ENCODE results near the gene MORC1. TPM values are rescaled to one million over a fixed set of nuclear protein-coding genes. Genes with fewer than 3 reads are reported as not detected.
"Not testable (repeated sequence)": the region's sequence is repeated elsewhere in the genome, so short reads cannot be mapped to it uniquely, and the experiment has no call there.

MORC1 gene
- total RNA-seq, 1 donor from 2014 or later, result not detected

- Histone ChIP-seq H2AFZ (replicated peaks) (peak overlapping the region; percentile 60), H3K4me3 (no peak overlapping the region), H3K4me1 (no peaks in the 10 kb centered on the region), H3K79me2 (ENCODE audit: low read depth) (no peaks in the 10 kb centered on the region), H3K4me2 (no peak overlapping the region), H3K27ac (no peak overlapping the region), H3K36me3 (no peaks in the 10 kb centered on the region), H3K9me3 (ENCODE audit: low read depth) (peaks cover 5% of the 10 kb centered on the region), H3K9ac (no peak overlapping the region), H3K27me3 (peaks cover 5% of the 10 kb centered on the region), H4K20me1 (ENCODE audit: low read depth) (no peaks in the 10 kb centered on the region), H3F3A (ENCODE audit: low read depth) (no peaks in the 10 kb centered on the region)
- no peak overlapping the region for H3K27ac Mint-ChIP-seq
- DNase-seq (ENCODE audit: low spot score), result peak; percentile 66
- no peak overlapping the region for H3K4me3 Mint-ChIP-seq
- no peak for TF ChIP-seq EZH2phosphoT487 (IDR thresholded peaks at IDR 0.05)
- TF ChIP-seq CTCF (IDR thresholded peaks at IDR 0.05), result peak; percentile 86
- no peak for TF ChIP-seq EZH2 (IDR thresholded peaks at IDR 0.05)
- H3K27me3 Mint-ChIP-seq (ENCODE audit: insufficient read depth, low read depth), result peaks cover 2% of the 10 kb centered on the region
- no peaks in the 10 kb centered on the region for H3K36me3 Mint-ChIP-seq
- H3K9me3 Mint-ChIP-seq, result peaks cover 11% of the 10 kb centered on the region
- no peaks in the 10 kb centered on the region for H3K4me1 Mint-ChIP-seq
Measured at GRCh38 chr3:109081746-109082510, 36.0 kb downstream of the MORC1 start.

- H2AFZ ChIP-seq (replicated peaks); H3K27me3 ChIP-seq; H3K27ac ChIP-seq; H3K4me2 ChIP-seq; H3K27me3 Mint-ChIP-seq (ENCODE audit: insufficient read depth, low read depth); H3K4me3 ChIP-seq; H3K4me3 Mint-ChIP-seq; H3K36me3 ChIP-seq; H3K27ac Mint-ChIP-seq; H3K9me3 ChIP-seq (ENCODE audit: low read depth); DNase-seq (ENCODE audit: low spot score); H3K79me2 ChIP-seq (ENCODE audit: low read depth); H3K4me1 Mint-ChIP-seq; H3K36me3 Mint-ChIP-seq; H3K4me1 ChIP-seq; H3K9ac ChIP-seq; H3F3A ChIP-seq (ENCODE audit: low read depth); H4K20me1 ChIP-seq (ENCODE audit: low read depth): not testable (repeated sequence)
- H3K9me3 Mint-ChIP-seq, result peaks cover 11% of the 10 kb centered on the region
Measured at GRCh38 chr3:109080090-109080489, 37.8 kb downstream of the MORC1 start.

- TF ChIP-seq EZH2 (IDR thresholded peaks at IDR 0.05), result no peak
- TF ChIP-seq EZH2phosphoT487 (IDR thresholded peaks at IDR 0.05), result no peak
- TF ChIP-seq CTCF (IDR thresholded peaks at IDR 0.05), result no peak
- H3K9me3 Mint-ChIP-seq, result no peaks in the 10 kb centered on the region
- H3K27ac Mint-ChIP-seq, result no peak overlapping the region
- no peak overlapping the region for H3K4me2 ChIP-seq
- no peak overlapping the region for H2AFZ ChIP-seq (replicated peaks)
- H3K79me2 ChIP-seq (ENCODE audit: low read depth), result no peaks in the 10 kb centered on the region
- H3K36me3 ChIP-seq, result no peaks in the 10 kb centered on the region
- DNase-seq (ENCODE audit: low spot score), result no peak
- H3K27ac ChIP-seq, result no peak overlapping the region
- no peaks in the 10 kb centered on the region for H3F3A ChIP-seq (ENCODE audit: low read depth)
- no peaks in the 10 kb centered on the region for H3K27me3 Mint-ChIP-seq (ENCODE audit: insufficient read depth, low read depth)
- no peaks in the 10 kb centered on the region for H3K9me3 ChIP-seq (ENCODE audit: low read depth)
- H3K4me1 ChIP-seq, result no peaks in the 10 kb centered on the region
- H3K4me3 Mint-ChIP-seq, result no peak overlapping the region
- no peak overlapping the region for H3K4me3 ChIP-seq
- H3K36me3 Mint-ChIP-seq, result no peaks in the 10 kb centered on the region
- no peaks in the 10 kb centered on the region for H4K20me1 ChIP-seq (ENCODE audit: low read depth)
- no peaks in the 10 kb centered on the region for H3K27me3 ChIP-seq
- H3K9ac ChIP-seq, result no peak overlapping the region
- no peaks in the 10 kb centered on the region for H3K4me1 Mint-ChIP-seq
Measured at GRCh38 chr3:109073116-109073515, 44.8 kb downstream of the MORC1 start.

- Histone ChIP-seq H2AFZ (replicated peaks) (no peak overlapping the region), H3K4me3 (no peak overlapping the region), H3K4me1 (no peaks in the 10 kb centered on the region), H3K27ac (no peak overlapping the region), H3K9ac (no peak overlapping the region), H4K20me1 (ENCODE audit: low read depth) (no peaks in the 10 kb centered on the region), H3K79me2 (ENCODE audit: low read depth) (no peaks in the 10 kb centered on the region), H3K36me3 (no peaks in the 10 kb centered on the region), H3K27me3 (no peaks in the 10 kb centered on the region), H3K4me2 (no peak overlapping the region), H3F3A (ENCODE audit: low read depth) (no peaks in the 10 kb centered on the region), H3K9me3 (ENCODE audit: low read depth) (no peaks in the 10 kb centered on the region)
- no peak for DNase-seq (ENCODE audit: low spot score)
- H3K36me3 Mint-ChIP-seq, result no peaks in the 10 kb centered on the region
- no peaks in the 10 kb centered on the region for H3K4me1 Mint-ChIP-seq
- no peak overlapping the region for H3K4me3 Mint-ChIP-seq
- no peak for TF ChIP-seq EZH2phosphoT487 (IDR thresholded peaks at IDR 0.05)
- no peak for TF ChIP-seq CTCF (IDR thresholded peaks at IDR 0.05)
- no peak for TF ChIP-seq EZH2 (IDR thresholded peaks at IDR 0.05)
- no peak overlapping the region for H3K27ac Mint-ChIP-seq
- no peaks in the 10 kb centered on the region for H3K9me3 Mint-ChIP-seq
- no peaks in the 10 kb centered on the region for H3K27me3 Mint-ChIP-seq (ENCODE audit: insufficient read depth, low read depth)
Measured at GRCh38 chr3:109072194-109072593, 45.7 kb downstream of the MORC1 start.
